HepG2 (cell line): ENCODE data around the gene TPCN2. TPM values are rescaled to one million over a fixed set of nuclear protein-coding genes. Genes with fewer than 3 reads are reported as not detected.

ENCODE experiments used
- ATAC-seq: fragments of 200-7000 bp; cut with Tn5 transposase; 3 replicates; pipeline ENCODE4 v1.9.1; 2020; ENCODE audit warnings: mild to moderate bottlenecking, moderate library complexity
- BruUV-seq: library from RNA; stranded (reverse); fragments of 400-500 nt; replicated peaks from 2 replicates; lab custom pipeline; 2021; lab: Mats Ljungman, UMichigan
- CTCF ChIA-PET: fragments of 300-600 bp; formaldehyde crosslinking; extraction: SDS; loops from one replicate; lab custom pipeline; 2021; ENCODE audit warnings: low total read pairs, inconsistent platforms, low intra/inter-chr PET ratio; lab: Yijun Ruan, JAX
- POLR2A ChIA-PET: fragments of 350-600 bp; sonication (Branson Sonifier 250); formaldehyde crosslinking; loops from one replicate; lab custom pipeline; 2020; ENCODE audit warnings: antibody characterized with exemption, inconsistent platforms; lab: Yijun Ruan, JAX
- DNase-seq: peaks from one replicate; pipeline ENCODE4 v3.0.0-alpha.2; 2015; ENCODE audit warnings: low spot score
- FAIRE-seq: peaks from 3 replicates; lab custom pipeline; 2011; peaks lifted over from hg19 to GRCh38; lab: Jason Lieb, UNC
- H2AFZ ChIP-seq: one replicate; pipeline ENCODE4 v1.6.1; 2011; ENCODE audit warnings: low read length, inconsistent platforms
- H3K27ac ChIP-seq: fragments of 300-600 bp; 3 replicates; pipeline ENCODE4 v1.8.0; 2011; ENCODE audit warnings: mixed run types, mild to moderate bottlenecking, mixed read lengths, low read length, inconsistent platforms; ENCODE audit not compliant: insufficient read depth; ENCODE audit errors: extremely low read length
- H3K27me3 ChIP-seq, 2 experiments: fragments of 200-600 bp in 1 of 2; 2 replicates in 1 of 2; 3 replicates in 1 of 2; pipeline versions ENCODE4 v1.6.0 to v1.8.0; 2011; ENCODE audit warnings: low read length in 2 of 2, mild to moderate bottlenecking in 2 of 2, moderate library complexity in 2 of 2, inconsistent platforms in 1 of 2; ENCODE audit not compliant: insufficient read depth in 2 of 2, control insufficient read depth in 1 of 2
- H3K36me3 ChIP-seq, 2 experiments: fragments of 200-600 bp in 1 of 2; replicated peaks in 1 of 2; 2 replicates in 1 of 2; 3 replicates in 1 of 2; pipeline versions ENCODE4 v1.5.1 to v1.8.0; 2011; ENCODE audit warnings: low read length in 2 of 2, inconsistent platforms in 1 of 2; ENCODE audit not compliant: insufficient read depth in 2 of 2, control insufficient read depth in 1 of 2
- H3K4me1 ChIP-seq: 2 replicates; pipeline ENCODE4 v1.5.1; 2012; ENCODE audit warnings: low read length, inconsistent platforms; ENCODE audit not compliant: insufficient read depth
- H3K4me2 ChIP-seq: 2 replicates; pipeline ENCODE4 v1.6.0; 2011; ENCODE audit warnings: low read depth, low read length, inconsistent platforms
- H3K4me3 ChIP-seq, 3 experiments: fragments of 200-600 bp in 1 of 3; sonication (generic), shearing (Covaris generic) in 1 of 3; replicated peaks in 1 of 3; 2 replicates each; pipeline ENCODE4 v1.5.1; 2011 to 2016; ENCODE audit warnings: low read length in 3 of 3, inconsistent platforms in 2 of 3, low read depth in 2 of 3, mild to moderate bottlenecking in 2 of 3, control low read depth in 1 of 3, mixed read lengths in 1 of 3; ENCODE audit not compliant: insufficient read depth in 1 of 3
- H3K79me2 ChIP-seq: one replicate; pipeline ENCODE4 v1.6.1; 2011; ENCODE audit warnings: low read length, inconsistent platforms; ENCODE audit not compliant: insufficient read depth
- H3K9ac ChIP-seq: 2 replicates; pipeline ENCODE4 v1.6.0; 2011; ENCODE audit warnings: mild to moderate bottlenecking, low read depth, low read length, inconsistent platforms; ENCODE audit not compliant: insufficient read depth
- H3K9me3 ChIP-seq: 2 replicates; pipeline ENCODE4 v1.5.1; 2012; ENCODE audit warnings: mild to moderate bottlenecking, low read length
- H4K20me1 ChIP-seq: 2 replicates; pipeline ENCODE4 v1.6.0; 2011; ENCODE audit warnings: inconsistent platforms, mild to moderate bottlenecking, low read length, moderate library complexity; ENCODE audit not compliant: insufficient read depth
- AGO1 ChIP-seq: fragments of 200-400 bp; formaldehyde crosslinking; IDR thresholded peaks from 2 replicates; pipeline ENCODE4 v1.6.1; 2017; ENCODE audit warnings: mild to moderate bottlenecking, low read depth, low read length, moderate library complexity; ENCODE audit not compliant: poor library complexity, severe bottlenecking
- ELF1 ChIP-seq: sonication (generic); formaldehyde crosslinking; IDR thresholded peaks from 2 replicates; pipeline ENCODE4 v1.4.0; 2020; ENCODE audit warnings: missing genetic modification reagents
- FLYWCH1 ChIP-seq: sonication (generic); formaldehyde crosslinking; IDR thresholded peaks from 2 replicates; pipeline ENCODE4 v1.8.1; 2023; ENCODE audit warnings: mild to moderate bottlenecking, missing genetic modification reagents
- FOXA1 ChIP-seq, 2 experiments: fragments of 450-650 bp in 1 of 2; sonication (generic) in 1 of 2; formaldehyde crosslinking in 1 of 2; IDR thresholded peaks; 2 replicates each; pipeline versions ENCODE4 v1.4.0 to v1.6.1; 2016 to 2020; ENCODE audit warnings: missing genetic modification reagents in 1 of 2
- NFATC3 ChIP-seq: sonication (generic); formaldehyde crosslinking; IDR thresholded peaks from 2 replicates; pipeline ENCODE4 v1.5.1; 2020; ENCODE audit warnings: mild to moderate bottlenecking, missing genetic modification reagents
- NR0B2 ChIP-seq: sonication (generic); formaldehyde crosslinking; IDR thresholded peaks from 2 replicates; pipeline ENCODE4 v1.4.0; 2020; ENCODE audit warnings: mild to moderate bottlenecking, missing genetic modification reagents
- PHB2 ChIP-seq: fragments of 450-650 bp; IDR thresholded peaks from 2 replicates; pipeline ENCODE4 v1.6.1; 2018; ENCODE audit not compliant: partially characterized antibody
- RARA ChIP-seq: IDR thresholded peaks from 2 replicates; pipeline ENCODE4 v1.6.1; 2016; ENCODE audit warnings: missing genetic modification reagents, missing compliant biosample characterization
- ZBED4 ChIP-seq: sonication (generic); formaldehyde crosslinking; IDR thresholded peaks from 2 replicates; pipeline ENCODE4 v1.4.0; 2020; ENCODE audit warnings: missing genetic modification reagents, borderline replicate concordance
- ZBTB3 ChIP-seq: sonication (generic); formaldehyde crosslinking; IDR thresholded peaks from 2 replicates; pipeline ENCODE4 v1.4.0; 2020; ENCODE audit warnings: low read depth, mild to moderate bottlenecking, moderate library complexity, missing genetic modification reagents, borderline replicate concordance
- ZNF3 ChIP-seq: IDR thresholded peaks from 2 replicates; pipeline ENCODE4 v1.7.0; 2017; ENCODE audit warnings: inconsistent platforms
- ZNF383 ChIP-seq: sonication (generic); formaldehyde crosslinking; IDR thresholded peaks from 2 replicates; pipeline ENCODE4 v1.4.0; 2020; ENCODE audit warnings: missing genetic modification reagents, mild to moderate bottlenecking, borderline replicate concordance
- ZNF546 ChIP-seq: sonication (generic); formaldehyde crosslinking; conservative IDR thresholded peaks from 2 replicates; pipeline ENCODE4 v1.8.1; 2023; ENCODE audit warnings: mild to moderate bottlenecking, missing genetic modification reagents
- WGBS: methylation state at CpG from one replicate; pipeline ENCODE4 v1.1.6; 2017; ENCODE audit warnings: low lambda C conversion rate; 5-methylcytosine and 5-hydroxymethylcytosine counted together
- in situ Hi-C: cut with HindIII; loops from 2 replicates; pipeline ENCODE4 v1.10.0; 2017; ENCODE audit warnings: low pct_unique_long_range_greater_than_20kb; ENCODE audit not compliant: extremely low pct_ligation_motif_present
- intact Hi-C: fragments of 100-400 bp; cut with micrococcal nuclease; formaldehyde crosslinking; loops from one replicate; pipeline ENCODE4 v1.10.0; 2022; ENCODE audit not compliant: unreplicated experiment
- polyA plus RNA-seq, 8 experiments: library from polyadenylated mRNA; depleted of rRNA in 3 of 8; stranded (reverse) in 7 of 8; unstranded in 1 of 8; fragments of >200 nt; fragmentation: Illumina TruSeq in 4 of 8; extraction: Trizol in 4 of 8; gene quantifications; 2 replicates each; pipeline versions ENCODE4 v1.2.1 to v1.2.3, GENCODE V29; 2011 to 2016; ENCODE audit warnings: low read depth in 4 of 8, missing spikeins in 1 of 8, mixed read lengths in 1 of 8; ENCODE audit not compliant: insufficient read depth in 1 of 8
- total RNA-seq, 5 experiments: library from RNA; depleted of rRNA; stranded (reverse); fragments of >200 nt; fragmentation: Illumina TruSeq; extraction: Trizol; gene quantifications; 2 replicates each; pipeline ENCODE4 v1.2.3, GENCODE V29; 2016; ENCODE audit warnings: low read depth in 1 of 5
- TF ChIP-seq, protein P1 (sequence below): sonication (generic); formaldehyde crosslinking; IDR thresholded peaks from 2 replicates; pipeline ENCODE4 v1.8.1; 2023; ENCODE audit warnings: missing genetic modification reagents, inconsistent platforms, borderline replicate concordance
- TF ChIP-seq, protein P2 (sequence below): sonication (generic); formaldehyde crosslinking; IDR thresholded peaks from 2 replicates; pipeline ENCODE4 v1.8.0; 2022; ENCODE audit warnings: mild to moderate bottlenecking, missing genetic modification reagents
- TF ChIP-seq, protein P3 (sequence below): sonication (generic); formaldehyde crosslinking; IDR thresholded peaks from 2 replicates; pipeline ENCODE4 v1.9.0; 2021; ENCODE audit warnings: missing genetic modification reagents, borderline replicate concordance

The TPCN2 gene
- total and polyA plus RNA-seq, 2 of the 13 experiments (the other 11 are each of a cell fraction or from before 2014, with no cell fraction given): 5.6 to 5.9 TPM

DNA sequence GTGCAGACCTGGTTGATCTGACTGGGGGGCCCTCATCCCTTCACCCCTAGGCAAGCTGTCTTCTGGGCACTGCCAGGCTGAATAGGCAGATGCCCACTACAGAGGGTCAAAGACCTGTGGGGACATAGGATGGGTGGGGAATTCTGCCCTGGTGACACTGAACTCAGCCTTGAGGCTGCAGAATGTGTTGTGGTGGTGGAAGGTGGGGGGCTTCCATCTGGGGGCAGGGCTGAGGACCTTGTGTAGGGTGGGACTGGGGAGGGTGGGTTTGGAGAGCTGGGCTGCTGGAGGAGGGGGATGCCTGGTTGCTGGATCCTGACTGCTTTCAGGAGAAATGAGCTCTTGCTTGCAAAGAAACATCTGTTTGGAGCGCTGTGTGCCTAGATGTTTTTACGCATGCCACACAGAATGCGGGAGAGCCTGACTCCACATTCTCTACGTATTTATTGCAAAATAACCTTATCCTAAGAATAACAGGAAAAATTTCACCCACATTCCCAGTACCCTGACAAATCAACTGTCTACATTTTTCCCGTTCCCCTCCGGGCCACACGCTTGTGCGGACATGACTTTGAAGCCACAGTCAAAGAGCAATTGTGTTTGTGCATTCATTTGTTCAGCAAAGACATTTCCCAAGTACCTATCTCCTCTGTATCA is 125.3 kb downstream of the TPCN2 start:
- BruUV-seq: no TSS peak
- Histone ChIP-seq H3K36me3 (no peaks in the 10 kb centered on the region), H4K20me1 (no peaks in the 10 kb centered on the region), H3K4me2 (no peak overlapping the region), H3K4me3 (no peak overlapping the region), H2AFZ (no peak overlapping the region), H3K27ac (no peak overlapping the region), H3K27me3 (peaks cover under 1 to 12% of the 10 kb centered on the region in 2 experiments; a peak in 3 of 5 replicates), H3K9me3 (no peaks in the 10 kb centered on the region), H3K4me1 (peaks cover 35% of the 10 kb centered on the region), H3K9ac (no peak overlapping the region), H3K79me2 (no peaks in the 10 kb centered on the region)
- POLR2A ChIA-PET: no interaction called here
- DNase-seq (peak; percentile 46), FAIRE-seq (no peak), ATAC-seq (no peak)
- 1% methylated on average over 8 of the region's 8 CpGs for WGBS
- CTCF ChIA-PET: no interaction called here
- intact Hi-C loops (no loop called here), in situ Hi-C loops (no loop called here)
- TF ChIP-seq, protein P1, sequence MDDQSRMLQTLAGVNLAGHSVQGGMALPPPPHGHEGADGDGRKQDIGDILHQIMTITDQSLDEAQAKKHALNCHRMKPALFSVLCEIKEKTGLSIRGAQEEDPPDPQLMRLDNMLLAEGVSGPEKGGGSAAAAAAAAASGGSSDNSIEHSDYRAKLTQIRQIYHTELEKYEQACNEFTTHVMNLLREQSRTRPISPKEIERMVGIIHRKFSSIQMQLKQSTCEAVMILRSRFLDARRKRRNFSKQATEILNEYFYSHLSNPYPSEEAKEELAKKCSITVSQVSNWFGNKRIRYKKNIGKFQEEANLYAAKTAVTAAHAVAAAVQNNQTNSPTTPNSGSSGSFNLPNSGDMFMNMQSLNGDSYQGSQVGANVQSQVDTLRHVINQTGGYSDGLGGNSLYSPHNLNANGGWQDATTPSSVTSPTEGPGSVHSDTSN (CRISPR knock-in tag): no peak
- TF ChIP-seq AGO1: no peak
- no peak for TF ChIP-seq ZNF3 (CRISPR knock-in tag)
- TF ChIP-seq NR0B2: no peak
- TF ChIP-seq ZNF546 (CRISPR knock-in tag): no peak
- TF ChIP-seq ZBTB3 (CRISPR knock-in tag): no peak
- no peak for TF ChIP-seq RARA (CRISPR knock-in tag)
- no peak for TF ChIP-seq NFATC3
- no peak for TF ChIP-seq ELF1
- no peak for TF ChIP-seq FOXA1 (IDR thresholded peaks at IDR 0.05)
- no peak for TF ChIP-seq FOXA1 (CRISPR knock-in tag; IDR thresholded peaks at IDR 0.05)
- no peak for TF ChIP-seq PHB2
- no peak for TF ChIP-seq ZNF383 (CRISPR knock-in tag)
- TF ChIP-seq FLYWCH1 (CRISPR knock-in tag): no peak
- no peak for TF ChIP-seq ZBED4 (CRISPR knock-in tag)
- TF ChIP-seq, protein P2, sequence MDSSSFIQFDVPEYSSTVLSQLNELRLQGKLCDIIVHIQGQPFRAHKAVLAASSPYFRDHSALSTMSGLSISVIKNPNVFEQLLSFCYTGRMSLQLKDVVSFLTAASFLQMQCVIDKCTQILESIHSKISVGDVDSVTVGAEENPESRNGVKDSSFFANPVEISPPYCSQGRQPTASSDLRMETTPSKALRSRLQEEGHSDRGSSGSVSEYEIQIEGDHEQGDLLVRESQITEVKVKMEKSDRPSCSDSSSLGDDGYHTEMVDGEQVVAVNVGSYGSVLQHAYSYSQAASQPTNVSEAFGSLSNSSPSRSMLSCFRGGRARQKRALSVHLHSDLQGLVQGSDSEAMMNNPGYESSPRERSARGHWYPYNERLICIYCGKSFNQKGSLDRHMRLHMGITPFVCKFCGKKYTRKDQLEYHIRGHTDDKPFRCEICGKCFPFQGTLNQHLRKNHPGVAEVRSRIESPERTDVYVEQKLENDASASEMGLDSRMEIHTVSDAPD (CRISPR knock-in tag): no peak
- TF ChIP-seq, protein P3, sequence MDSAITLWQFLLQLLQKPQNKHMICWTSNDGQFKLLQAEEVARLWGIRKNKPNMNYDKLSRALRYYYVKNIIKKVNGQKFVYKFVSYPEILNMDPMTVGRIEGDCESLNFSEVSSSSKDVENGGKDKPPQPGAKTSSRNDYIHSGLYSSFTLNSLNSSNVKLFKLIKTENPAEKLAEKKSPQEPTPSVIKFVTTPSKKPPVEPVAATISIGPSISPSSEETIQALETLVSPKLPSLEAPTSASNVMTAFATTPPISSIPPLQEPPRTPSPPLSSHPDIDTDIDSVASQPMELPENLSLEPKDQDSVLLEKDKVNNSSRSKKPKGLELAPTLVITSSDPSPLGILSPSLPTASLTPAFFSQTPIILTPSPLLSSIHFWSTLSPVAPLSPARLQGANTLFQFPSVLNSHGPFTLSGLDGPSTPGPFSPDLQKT (CRISPR knock-in tag): no peak
